GM12878 (cell line): Measurements from ENCODE around the gene NF1.

Experiments
- CHD1 ChIP-seq: IDR thresholded peaks from 2 replicates; pipeline ENCODE4 v1.6.1; 2012; ENCODE audit warnings: low read depth, low read length, improper control_type of control experiment
- FOXK2 ChIP-seq: fragments of 450-650 bp; IDR thresholded peaks from 2 replicates; pipeline ENCODE4 v1.6.1; 2017; ENCODE audit warnings: mild to moderate bottlenecking, moderate library complexity
- MAX ChIP-seq: IDR thresholded peaks from 2 replicates; pipeline ENCODE4 v1.6.1; 2012; ENCODE audit warnings: low read depth, low read length, improper control_type of control experiment
- NFXL1 ChIP-seq: fragments of 450-650 bp; IDR thresholded peaks from 2 replicates; pipeline ENCODE4 v1.6.1; 2017; ENCODE audit warnings: antibody characterized with exemption, mild to moderate bottlenecking, borderline replicate concordance
- RFX5 ChIP-seq: IDR thresholded peaks from 2 replicates; pipeline ENCODE4 v1.6.1; 2011; ENCODE audit warnings: low read depth, low read length, improper control_type of control experiment
- TAF1 ChIP-seq: IDR thresholded peaks from 2 replicates; pipeline ENCODE4 v1.6.1; 2011; ENCODE audit warnings: mild to moderate bottlenecking, low read depth, low read length, borderline replicate concordance
- ZBED1 ChIP-seq: IDR thresholded peaks from 2 replicates; pipeline ENCODE4 v1.6.1; 2016; ENCODE audit warnings: borderline replicate concordance
- TF ChIP-seq, protein P1 (sequence below): fragments of 450-650 bp; IDR thresholded peaks from 2 replicates; pipeline ENCODE4 v1.6.1; 2017; ENCODE audit warnings: antibody characterized with exemption, mild to moderate bottlenecking, moderate library complexity
- TF ChIP-seq, protein P2 (sequence below), 3 experiments: IDR thresholded peaks in 2 of 3; conservative IDR thresholded peaks in 1 of 3; 2 replicates each; pipeline ENCODE4 v1.5.1; 2011; ENCODE audit warnings: low read depth in 3 of 3, low read length in 3 of 3, mild to moderate bottlenecking in 3 of 3, control low read depth in 2 of 3, moderate library complexity in 2 of 3, inconsistent platforms in 1 of 3, mixed read lengths in 1 of 3; ENCODE audit not compliant: control insufficient read depth in 2 of 3, insufficient read depth in 1 of 3; ENCODE audit errors: extremely low read depth in 1 of 3
- TF ChIP-seq, protein P3 (sequence below): fragments of 450-650 bp; IDR thresholded peaks from 2 replicates; pipeline ENCODE4 v1.6.1; 2017; ENCODE audit warnings: mild to moderate bottlenecking

DNA sequence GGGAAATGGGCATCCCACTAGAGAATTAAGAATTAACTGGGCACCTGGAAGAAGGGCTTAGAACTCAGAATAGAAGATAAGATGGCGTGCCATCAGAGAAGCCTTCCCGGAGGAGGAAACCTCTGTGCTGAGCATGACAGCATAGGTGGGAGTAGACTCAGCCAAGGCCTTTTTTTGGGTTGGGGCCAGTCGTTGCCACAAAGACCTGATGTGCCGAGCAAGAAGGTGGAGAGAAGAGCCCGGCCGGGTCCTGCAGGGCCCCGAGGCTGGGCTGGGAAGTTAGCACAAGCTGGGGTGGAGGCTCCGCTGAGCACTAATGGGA is 295.6 kb downstream of the NF1 start:
- no peak for TF ChIP-seq TAF1
- TF ChIP-seq RFX5 = no peak
- no peak for TF ChIP-seq FOXK2
- TF ChIP-seq, protein P1, sequence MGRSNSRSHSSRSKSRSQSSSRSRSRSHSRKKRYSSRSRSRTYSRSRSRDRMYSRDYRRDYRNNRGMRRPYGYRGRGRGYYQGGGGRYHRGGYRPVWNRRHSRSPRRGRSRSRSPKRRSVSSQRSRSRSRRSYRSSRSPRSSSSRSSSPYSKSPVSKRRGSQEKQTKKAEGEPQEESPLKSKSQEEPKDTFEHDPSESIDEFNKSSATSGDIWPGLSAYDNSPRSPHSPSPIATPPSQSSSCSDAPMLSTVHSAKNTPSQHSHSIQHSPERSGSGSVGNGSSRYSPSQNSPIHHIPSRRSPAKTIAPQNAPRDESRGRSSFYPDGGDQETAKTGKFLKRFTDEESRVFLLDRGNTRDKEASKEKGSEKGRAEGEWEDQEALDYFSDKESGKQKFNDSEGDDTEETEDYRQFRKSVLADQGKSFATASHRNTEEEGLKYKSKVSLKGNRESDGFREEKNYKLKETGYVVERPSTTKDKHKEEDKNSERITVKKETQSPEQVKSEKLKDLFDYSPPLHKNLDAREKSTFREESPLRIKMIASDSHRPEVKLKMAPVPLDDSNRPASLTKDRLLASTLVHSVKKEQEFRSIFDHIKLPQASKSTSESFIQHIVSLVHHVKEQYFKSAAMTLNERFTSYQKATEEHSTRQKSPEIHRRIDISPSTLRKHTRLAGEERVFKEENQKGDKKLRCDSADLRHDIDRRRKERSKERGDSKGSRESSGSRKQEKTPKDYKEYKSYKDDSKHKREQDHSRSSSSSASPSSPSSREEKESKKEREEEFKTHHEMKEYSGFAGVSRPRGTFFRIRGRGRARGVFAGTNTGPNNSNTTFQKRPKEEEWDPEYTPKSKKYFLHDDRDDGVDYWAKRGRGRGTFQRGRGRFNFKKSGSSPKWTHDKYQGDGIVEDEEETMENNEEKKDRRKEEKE = no peak
- TF ChIP-seq MAX = no peak
- TF ChIP-seq, protein P2, sequence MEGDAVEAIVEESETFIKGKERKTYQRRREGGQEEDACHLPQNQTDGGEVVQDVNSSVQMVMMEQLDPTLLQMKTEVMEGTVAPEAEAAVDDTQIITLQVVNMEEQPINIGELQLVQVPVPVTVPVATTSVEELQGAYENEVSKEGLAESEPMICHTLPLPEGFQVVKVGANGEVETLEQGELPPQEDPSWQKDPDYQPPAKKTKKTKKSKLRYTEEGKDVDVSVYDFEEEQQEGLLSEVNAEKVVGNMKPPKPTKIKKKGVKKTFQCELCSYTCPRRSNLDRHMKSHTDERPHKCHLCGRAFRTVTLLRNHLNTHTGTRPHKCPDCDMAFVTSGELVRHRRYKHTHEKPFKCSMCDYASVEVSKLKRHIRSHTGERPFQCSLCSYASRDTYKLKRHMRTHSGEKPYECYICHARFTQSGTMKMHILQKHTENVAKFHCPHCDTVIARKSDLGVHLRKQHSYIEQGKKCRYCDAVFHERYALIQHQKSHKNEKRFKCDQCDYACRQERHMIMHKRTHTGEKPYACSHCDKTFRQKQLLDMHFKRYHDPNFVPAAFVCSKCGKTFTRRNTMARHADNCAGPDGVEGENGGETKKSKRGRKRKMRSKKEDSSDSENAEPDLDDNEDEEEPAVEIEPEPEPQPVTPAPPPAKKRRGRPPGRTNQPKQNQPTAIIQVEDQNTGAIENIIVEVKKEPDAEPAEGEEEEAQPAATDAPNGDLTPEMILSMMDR (IDR thresholded peaks at IDR 0.05 in 2 of 3, conservative IDR thresholded peaks at IDR 0.05 in 1 of 3; ENCODE audit: control insufficient read depth in 2 of 3, extremely low read depth in 1 of 3, insufficient read depth in 1 of 3, low read depth in 3 of 3, low read length in 3 of 3) = no peak
- TF ChIP-seq NFXL1 = no peak
- no peak for TF ChIP-seq CHD1
- TF ChIP-seq, protein P3, sequence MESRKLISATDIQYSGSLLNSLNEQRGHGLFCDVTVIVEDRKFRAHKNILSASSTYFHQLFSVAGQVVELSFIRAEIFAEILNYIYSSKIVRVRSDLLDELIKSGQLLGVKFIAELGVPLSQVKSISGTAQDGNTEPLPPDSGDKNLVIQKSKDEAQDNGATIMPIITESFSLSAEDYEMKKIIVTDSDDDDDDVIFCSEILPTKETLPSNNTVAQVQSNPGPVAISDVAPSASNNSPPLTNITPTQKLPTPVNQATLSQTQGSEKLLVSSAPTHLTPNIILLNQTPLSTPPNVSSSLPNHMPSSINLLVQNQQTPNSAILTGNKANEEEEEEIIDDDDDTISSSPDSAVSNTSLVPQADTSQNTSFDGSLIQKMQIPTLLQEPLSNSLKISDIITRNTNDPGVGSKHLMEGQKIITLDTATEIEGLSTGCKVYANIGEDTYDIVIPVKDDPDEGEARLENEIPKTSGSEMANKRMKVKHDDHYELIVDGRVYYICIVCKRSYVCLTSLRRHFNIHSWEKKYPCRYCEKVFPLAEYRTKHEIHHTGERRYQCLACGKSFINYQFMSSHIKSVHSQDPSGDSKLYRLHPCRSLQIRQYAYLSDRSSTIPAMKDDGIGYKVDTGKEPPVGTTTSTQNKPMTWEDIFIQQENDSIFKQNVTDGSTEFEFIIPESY = no peak
- no peak for TF ChIP-seq ZBED1
